GM19099 (cell line): ENCODE data around the gene KCNQ1.
A peak's percentile ranks its signal among the peaks of the same experiment; 100 is the strongest.

Experiments
- POLR2A ChIP-seq: IDR thresholded peaks from 3 replicates; pipeline ENCODE4 v1.6.1; 2011; ENCODE audit warnings: low read depth; ENCODE audit not compliant: insufficient read length; ENCODE audit errors: extremely low read depth

The KCNQ1 gene

DNA sequence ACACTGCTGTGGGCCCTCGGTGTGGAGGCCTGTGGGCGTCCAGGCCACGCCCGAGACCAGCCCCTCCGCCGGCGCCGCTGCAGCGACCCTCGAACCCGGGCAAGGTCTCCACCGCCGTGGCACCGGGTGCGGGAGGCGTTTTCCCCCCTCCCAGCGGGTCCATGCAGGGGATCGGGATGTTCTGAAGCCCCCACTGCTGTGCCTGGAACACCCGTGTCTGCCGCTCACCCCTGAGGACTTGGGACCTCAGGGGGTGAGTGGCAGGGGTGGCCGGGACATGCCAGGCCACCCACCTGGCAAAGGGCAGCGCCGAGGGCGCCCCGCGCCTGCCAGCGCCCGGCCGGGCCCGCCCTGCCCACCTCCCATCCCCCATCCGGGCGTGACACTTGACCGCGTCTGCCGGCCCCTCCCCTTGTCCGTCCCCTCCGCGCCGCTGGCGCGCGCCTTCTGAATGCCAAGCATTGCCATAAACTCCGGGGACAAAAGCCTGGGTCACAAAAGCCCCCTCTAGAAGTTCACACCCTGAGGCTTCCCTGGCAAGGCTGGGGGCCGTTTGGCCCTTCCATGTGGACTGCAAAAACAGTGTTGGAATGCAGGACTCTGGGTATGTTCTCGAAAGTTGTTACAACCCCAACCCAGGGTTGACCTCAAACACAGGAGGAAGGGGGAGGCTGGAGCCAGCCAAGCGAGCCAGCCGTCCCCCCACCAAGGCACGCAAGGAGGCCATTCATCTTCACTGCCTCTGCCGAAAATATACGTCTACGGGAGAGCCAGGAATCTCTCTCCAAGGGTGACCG, 255.8 kb downstream of the KCNQ1 start:
- TF ChIP-seq POLR2A: peak; percentile 30

GRCh38 chr11:2701230-2701629, 256.4 kb downstream of the KCNQ1 start:
- TF ChIP-seq POLR2A: no peak

DNA sequence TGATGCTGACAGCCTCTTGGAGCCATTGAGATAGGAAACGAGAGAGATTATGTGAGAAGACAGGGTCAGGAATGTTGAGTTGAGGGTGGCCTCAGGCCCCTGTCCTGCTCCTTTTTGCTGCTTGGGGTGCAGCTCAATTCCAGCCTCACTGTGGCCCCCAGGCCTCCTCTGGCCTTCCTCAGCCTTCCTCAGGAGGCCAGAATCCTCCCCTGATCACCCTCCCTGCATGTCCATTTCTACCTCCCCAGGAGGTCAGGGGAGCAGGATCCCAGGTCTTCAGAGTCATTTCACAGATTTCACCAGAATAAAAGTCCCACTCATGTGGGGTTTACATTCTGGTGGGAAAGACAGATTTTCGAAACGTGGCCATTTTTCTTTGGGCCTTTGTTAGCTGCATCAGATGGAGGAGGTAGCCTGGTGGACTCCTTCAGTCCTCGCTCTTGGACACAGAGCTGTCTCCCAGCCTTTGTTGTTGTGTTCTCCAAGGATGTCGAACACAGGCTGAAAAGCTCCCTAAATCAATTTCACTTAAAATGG, 257.2 kb downstream of the KCNQ1 start:
- no peak for TF ChIP-seq POLR2A

GRCh38 chr11:2702771-2703362, 258.1 kb downstream of the KCNQ1 start:
- no peak for TF ChIP-seq POLR2A

DNA sequence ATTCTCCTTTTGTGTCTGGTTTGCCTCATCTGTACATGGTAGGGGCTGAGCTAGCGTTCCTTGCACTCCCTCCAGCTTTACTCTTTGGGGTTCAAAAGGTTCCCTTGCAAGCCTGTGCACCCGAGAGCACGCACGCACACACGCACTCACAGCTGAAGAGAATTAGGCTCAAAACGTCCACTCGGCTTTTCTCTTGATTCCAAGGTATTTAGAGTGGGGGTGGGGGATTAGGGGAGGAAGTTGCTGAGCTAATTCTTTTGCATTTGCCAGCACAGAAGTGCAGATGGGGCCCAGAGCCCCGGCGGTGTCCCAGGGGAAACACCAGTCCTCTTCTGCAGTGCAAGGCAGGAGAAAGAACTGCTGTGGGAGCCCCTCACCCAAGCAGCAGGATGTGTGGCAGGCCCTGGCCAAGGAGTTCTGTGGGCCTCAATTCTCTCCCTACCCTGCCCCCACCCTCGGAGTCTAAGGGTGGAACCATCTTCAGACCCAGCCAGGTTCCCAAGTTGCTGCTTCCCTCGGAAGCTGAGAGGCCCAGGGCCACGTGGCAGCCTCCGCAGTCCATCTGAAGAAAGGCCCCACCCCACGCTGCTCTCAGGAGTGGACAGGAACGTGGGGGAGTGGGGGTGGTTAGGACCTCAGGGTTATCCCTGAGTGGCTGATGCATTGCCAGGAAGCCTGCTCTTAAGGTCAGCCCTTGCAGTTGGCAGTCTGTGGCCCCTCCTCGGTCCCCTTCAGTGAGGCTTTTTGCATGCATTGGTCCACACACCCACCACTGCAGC, 258.7 kb downstream of the KCNQ1 start:
- no peak for TF ChIP-seq POLR2A

GRCh38 chr11:2704356-2704755, 259.5 kb downstream of the KCNQ1 start:
- no peak for TF ChIP-seq POLR2A

DNA sequence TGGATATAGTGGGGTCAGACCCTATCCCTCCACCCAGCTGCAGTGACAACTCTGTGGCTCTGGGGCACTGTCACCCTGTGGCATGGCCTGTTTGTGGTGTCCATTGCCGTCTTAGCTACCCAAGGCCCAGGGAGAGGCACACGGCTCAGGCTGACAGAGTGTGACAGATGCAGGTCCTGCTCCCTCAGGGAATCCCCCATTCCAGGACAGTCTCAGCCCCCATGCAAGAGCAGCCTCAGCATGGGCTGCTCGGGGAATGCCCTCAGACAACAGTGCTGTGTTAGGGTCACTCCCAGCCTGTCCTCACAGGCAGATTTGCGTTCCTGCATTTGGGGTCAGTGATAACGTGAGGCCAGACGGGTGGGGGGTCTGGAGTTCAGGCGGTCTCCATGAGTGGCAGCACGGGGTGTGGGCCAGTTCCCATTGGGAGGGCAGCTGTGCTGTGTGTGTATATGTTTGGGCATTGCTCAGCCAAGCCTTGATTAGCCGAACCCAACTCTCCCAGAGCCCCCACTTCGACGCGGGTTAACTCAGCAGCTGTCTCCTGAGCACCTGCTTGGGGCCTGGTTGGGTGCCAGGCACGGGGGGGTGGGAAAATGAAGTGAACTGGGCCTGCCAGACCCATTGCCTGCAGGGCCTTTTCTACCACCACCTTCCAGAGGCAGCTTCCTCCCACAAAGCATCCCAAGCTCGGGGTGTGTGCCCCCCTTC, 260.2 kb downstream of the KCNQ1 start:
- no peak for TF ChIP-seq POLR2A

DNA sequence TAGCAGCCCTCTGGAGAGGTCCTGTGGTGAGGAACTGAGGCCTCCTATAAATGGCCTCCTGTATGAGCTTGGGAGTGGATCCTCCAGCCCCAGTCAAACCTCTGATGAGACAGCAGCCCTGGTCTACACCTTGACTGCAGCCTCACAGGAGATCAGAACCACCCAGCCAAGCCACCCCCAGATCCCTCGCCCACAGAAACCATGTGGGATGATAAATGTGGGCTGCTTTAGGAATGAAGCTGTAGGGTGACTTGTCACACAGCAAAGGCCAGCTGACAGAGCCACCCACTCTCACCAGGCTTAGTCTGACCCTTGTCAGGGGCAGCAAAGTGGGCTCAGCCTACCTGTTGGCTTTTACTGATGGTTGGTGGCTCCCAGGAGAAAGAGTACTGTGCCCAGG, 261.5 kb downstream of the KCNQ1 start:
- TF ChIP-seq POLR2A: no peak

DNA sequence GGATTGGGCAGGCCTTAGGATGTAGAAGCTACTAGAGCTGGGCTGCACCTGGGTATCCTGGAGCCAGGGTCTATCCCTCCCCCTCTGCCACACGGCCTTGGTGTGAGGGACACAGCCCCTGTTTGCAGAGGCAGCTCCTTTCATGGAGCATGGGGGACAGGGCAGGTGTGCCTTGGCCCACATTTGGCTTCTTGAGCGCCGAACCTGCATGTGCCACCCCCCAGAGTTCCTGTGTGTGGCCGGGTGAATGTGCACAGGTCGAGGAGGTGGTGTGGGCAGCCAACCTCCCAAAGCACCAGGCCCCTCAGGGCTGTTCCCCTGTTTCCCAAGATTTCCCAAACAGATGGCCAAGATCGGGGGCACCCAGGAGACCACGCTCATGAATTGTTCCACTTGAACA, 262.9 kb downstream of the KCNQ1 start:
- TF ChIP-seq POLR2A: no peak

DNA sequence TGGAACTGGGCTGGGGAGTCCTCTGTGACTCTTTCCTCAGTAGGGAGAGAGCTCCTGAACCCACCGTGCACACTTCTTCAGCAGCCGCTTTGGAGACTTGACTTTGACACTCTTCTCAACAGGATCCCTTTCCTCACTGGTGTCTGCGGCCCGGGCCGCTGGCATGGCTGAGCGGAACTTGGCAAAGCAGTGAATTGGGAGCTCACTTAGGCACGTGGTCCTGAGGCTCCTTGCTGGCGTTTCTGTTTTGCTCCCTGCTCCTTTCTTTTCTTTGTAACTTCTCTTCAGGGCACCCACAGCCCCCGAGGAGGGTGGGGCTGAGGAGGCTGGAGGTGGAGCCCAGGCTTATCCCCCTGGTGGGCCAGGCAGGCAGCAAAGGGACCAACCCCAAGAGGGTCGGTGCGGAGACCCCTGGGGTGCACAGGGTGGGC, 263.4 kb downstream of the KCNQ1 start:
- no peak for TF ChIP-seq POLR2A

DNA sequence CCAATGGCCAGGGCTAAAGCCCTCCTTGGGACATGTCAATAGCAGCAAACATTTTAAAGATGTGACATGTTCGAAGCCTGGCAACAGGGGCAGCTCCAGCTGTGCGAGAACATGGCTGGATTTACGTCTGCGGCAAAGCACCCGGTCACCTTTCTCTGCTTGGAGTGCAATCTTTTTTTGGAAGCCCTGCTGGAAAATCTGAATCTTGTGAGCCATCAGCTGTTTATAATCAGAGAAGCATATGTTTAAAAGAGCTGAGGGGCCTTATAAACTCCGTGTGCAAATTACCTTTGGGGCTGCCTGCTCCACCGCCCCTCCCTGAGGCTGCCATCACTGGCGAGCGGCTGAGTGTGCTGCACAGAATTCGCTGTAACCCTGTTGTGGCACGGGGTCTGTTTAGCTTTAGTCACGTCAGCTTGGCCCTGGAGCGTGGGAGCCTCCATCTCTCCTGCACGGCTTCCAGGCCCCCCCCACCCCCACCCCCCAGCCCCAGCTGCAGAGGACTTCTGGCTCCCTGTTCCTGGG, 264.0 kb downstream of the KCNQ1 start:
- no peak for TF ChIP-seq POLR2A

DNA sequence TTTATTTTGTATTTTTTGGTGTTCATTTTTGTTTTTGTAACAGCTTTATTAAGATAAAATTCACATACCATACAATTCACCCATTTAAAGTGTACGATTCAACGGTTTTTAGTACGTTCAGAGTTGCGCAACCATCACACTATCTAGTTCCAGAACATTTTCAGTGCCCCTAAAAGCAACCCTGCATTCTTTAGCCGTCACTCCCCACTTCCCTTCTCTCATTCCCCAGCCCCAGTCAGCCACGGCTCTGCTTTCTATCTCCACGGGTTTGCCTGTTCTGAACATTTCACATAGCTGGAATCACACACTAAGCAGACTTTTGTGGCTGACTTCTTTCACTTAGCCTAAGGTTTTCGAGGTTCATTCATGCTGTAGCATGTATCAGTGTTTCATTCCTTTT, 264.6 kb downstream of the KCNQ1 start:
- no peak for TF ChIP-seq POLR2A

DNA sequence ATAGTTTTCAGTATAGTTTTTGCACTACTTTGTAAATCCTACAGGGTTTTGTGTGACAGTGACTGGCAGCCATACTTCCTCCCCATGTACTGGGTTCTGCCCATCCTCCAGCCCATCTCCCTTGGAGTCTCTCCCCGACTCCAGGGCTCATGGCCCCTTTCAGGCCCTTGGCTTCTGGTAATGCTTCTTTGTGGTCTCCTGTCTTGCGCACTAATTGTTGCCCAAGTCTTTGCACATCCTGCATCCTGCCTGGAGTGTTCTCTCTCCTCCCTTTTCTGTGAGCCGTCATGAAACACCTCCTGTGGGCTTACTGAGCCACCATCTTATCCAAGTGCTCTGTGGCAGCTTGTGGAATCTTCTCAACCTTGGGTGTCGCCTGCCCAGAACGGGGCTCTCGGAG, 266.4 kb downstream of the KCNQ1 start:
- TF ChIP-seq POLR2A: no peak

- no peak for TF ChIP-seq POLR2A
These were observed 268.3 kb downstream of the KCNQ1 start for GRCh38 chr11:2713094-2713493.

DNA sequence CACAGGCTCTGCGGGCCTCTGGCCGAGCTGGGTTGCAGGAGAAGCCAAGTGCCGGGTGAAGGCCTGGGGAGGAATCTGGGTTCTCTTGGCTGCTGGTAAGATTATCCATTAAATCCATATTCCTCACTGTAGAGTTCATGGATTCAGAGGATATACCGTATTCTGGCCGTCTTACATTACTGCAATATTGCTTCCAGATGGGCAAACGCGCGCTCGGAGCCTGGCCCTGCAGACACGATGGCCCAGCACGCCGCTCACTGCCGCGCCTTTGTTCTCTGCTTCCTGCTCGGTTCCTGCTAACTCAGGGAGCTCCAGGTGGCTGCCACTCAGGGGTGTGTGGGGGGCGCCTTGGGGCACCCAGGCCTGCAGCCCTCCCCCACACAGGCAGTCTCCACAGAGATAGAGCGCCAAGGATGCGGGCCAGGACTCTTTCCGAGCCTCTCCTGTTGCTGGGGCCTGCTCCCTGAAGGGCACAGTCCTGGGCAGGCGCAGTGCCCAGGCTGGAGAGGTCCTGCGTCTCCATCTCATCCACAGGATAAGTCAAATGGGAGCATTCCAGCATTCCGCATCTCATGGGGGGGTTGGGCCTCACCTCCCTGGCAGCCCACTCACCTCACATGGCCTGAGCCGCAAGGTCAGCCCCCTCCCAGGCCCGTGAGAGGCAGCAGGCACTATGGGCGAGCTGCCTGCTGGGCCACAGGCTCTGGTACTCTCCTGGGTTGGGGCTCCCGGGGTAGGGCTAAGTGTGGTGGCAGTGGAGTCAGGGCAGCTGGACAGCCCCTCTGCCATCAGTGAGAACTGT, 269.1 kb downstream of the KCNQ1 start:
- TF ChIP-seq POLR2A: no peak

- no peak for TF ChIP-seq POLR2A
These were observed 269.6 kb downstream of the KCNQ1 start for GRCh38 chr11:2714463-2714800.
